ENCODE results near the gene GNAT3.

GNAT3 gene

DNA sequence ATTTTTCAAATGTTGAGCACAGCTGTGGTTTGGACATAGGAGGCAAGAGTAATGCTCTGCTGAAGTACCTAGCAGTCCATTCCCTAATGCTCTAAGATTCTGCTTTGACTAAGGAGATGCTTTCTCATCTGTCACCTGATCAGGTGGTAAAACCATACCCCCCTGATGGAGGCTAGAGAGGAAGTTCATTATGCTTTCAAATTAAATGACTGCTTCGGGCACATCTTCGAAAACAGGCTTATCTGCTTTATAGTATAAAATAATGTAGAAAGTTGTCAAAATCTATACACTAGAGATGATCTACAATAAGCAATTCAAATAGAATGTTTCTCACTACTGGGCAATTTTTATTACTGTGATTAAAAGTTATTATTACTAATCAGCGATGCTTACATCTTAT, at the start of gene GNAT3:
GNAT3 (minus strand) TSS at position 101 of the 400 bp plus-strand sequence. CDS start 138 bp downstream, outside the sequence.
- DNase-seq = no peak

GRCh38 chr7:80558116-80558515, 46.3 kb upstream of the GNAT3 start:
- no peak for DNase-seq

GRCh38 chr7:80552031-80552694, 40.3 kb upstream of the GNAT3 start:
- DNase-seq = no peak

GRCh38 chr7:80550005-80550404, 38.1 kb upstream of the GNAT3 start:
- no peak for DNase-seq

- DNase-seq = no peak
These were observed 37.1 kb upstream of the GNAT3 start for GRCh38 chr7:80548840-80549530.

DNA sequence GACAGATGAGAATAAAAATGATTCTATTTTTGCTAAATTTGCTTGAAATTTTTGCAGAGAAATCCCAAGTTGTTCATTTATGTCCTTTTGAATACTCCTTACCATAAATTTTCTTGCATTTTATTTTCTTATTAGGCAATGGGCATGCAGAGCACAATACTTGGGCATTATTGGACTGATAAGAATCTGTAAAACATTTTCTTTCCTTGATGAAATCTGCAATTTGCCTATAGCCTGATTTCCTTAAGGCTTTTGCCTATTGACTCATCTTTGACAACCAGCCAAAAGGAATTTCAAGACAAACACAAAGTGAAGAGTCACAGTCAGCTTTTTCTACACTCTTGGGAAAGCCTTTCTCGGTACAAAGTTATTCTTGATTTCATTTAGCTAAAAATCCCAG, 30.5 kb upstream of the GNAT3 start:
- DNase-seq = no peak

- no peak for DNase-seq
These were observed 29.0 kb upstream of the GNAT3 start for GRCh38 chr7:80540836-80541235.

- DNase-seq = no peak
These were observed 25.2 kb upstream of the GNAT3 start for GRCh38 chr7:80537091-80537490.

DNA sequence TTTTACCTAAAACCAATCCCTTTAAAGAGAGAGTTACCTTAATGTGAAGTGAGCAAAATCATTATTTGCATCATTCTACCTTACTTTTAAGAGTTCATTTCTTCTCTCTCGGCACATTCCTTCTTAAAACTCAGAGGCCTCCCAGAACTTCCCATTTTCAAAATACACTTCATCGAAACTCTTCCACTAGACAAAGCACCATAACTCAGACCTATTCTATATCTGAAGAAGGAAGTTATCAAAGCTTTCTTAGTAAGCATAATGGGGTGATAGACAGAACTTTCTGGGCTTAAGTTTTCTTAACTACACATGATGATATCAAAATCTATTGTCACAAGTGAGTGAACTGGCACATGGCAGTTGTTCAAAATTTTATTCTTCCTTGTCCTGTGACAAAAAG, 24.6 kb upstream of the GNAT3 start:
- DNase-seq = no peak

DNA sequence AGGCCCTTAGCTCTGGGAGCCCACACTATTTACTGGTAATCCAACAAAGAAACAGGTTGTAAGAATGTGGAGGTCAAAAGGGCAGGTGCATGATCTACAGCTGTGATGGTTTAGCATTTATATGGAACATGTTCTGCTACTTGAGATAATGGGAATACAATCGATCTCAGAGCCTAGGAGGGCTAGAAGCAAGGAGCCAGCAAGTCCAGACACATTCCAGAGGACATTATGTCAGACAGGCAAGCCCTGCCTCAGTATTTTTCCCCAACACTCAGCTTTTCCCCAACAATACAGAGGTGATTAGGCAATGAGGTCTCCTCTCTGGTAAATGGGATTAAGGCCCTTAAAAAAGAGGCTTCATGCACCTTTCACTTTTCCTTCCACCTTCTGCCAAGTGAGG, 21.4 kb upstream of the GNAT3 start:
- no peak for DNase-seq

DNA sequence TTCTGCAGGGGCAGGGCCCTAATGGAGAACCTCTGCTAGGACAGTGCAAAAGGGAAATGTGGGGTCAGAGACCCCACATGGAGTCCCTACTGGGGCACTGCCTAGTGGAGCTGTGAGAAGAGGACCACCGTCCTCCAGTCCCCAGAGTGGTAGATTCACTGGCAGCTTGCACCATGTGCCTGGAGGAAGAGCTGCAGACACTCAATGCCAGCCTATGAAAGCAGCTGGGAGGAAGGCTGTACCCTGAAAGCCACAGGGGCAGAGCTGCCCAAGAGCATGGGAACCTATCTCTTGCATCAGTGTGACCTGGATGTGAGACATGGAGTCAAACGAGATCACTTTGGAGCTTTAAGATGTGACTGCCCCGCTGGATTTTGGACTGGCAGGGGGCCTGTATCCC, 20.3 kb upstream of the GNAT3 start:
- DNase-seq = no peak

- DNase-seq = no peak
These were observed 18.3 kb upstream of the GNAT3 start for GRCh38 chr7:80530136-80530535.

GRCh38 chr7:80529362-80529761, 17.5 kb upstream of the GNAT3 start:
- DNase-seq = no peak

DNA sequence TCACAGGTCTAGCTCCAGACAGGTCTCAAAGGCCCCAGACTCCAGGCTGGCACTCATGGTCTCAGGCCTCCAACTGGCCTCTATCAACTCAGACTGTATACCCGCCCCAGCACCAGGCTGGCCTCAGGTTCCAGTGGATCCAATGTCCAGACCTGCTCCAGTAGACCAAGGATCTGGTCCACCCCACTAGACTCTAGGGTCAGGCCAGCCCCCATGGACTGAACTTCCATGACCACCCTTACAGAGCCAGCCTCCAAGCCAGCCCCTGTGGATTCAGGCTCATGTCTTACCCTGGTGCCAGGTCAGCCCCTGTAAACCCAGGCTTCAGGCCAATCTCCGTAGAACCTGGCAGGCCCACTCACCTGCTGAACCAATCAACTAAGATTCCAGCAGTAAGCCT, 16.8 kb upstream of the GNAT3 start:
- no peak for DNase-seq

DNA sequence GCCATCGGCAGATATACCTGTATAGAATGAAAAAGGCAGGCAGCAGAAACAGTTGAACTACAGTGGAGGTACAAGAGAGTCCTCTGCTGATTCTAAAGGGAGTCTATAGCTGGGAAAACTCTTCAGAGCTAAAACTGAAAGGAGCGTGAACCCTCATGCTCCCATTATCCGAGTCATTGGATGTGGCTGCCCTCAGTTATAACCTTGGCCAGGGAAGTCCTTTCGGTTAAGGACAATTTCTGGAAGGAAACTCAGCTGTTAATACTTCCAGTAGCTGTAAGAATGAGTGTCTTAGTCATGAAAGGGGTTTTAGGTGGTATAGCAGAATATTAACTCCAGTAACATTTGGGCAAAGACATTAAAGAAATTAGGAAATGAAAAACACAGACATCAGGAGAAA, 14.6 kb upstream of the GNAT3 start:
- DNase-seq = no peak

GRCh38 chr7:80524693-80525092, 12.8 kb upstream of the GNAT3 start:
- no peak for DNase-seq

DNA sequence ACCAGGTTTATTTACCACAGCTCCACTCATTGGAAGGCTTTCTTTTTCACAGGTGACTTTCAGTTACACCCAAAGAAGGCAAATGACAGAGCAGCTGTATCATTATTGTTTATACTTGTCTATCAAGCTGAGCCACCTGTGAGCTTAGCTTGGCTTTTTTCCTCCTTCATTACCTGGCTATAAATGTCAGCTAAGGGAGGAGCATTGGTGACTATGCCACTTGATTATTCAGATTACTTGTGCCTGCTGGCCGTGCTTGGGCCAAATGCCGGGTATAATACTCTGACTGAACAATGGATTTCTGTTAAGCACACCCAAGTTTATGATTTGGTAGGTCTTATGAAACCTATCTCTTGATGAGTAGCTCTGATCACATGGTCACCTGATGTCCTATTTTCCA, 9.9 kb upstream of the GNAT3 start:
- peak in 1 of 2 experiments; percentile 40 for DNase-seq

DNA sequence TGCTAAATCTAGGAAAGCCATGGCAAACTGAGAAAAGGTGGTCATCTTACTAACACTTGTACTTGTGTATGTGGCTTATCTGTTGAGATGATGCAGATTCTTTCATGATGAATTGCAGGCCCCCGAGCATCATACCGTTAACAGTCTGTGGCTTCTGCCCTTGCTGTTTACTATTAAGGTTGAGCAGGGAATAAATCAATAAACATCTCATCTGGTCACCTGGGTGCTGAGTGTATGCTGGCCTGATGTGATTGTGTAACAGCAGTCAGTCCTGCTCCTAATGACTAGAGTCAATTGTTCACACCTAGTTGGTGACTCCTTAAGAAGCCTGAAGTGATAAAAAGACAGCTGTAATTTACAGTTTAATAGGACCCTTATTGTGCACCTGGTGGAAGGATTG, 8.3 kb upstream of the GNAT3 start:
- DNase-seq = no peak

DNA sequence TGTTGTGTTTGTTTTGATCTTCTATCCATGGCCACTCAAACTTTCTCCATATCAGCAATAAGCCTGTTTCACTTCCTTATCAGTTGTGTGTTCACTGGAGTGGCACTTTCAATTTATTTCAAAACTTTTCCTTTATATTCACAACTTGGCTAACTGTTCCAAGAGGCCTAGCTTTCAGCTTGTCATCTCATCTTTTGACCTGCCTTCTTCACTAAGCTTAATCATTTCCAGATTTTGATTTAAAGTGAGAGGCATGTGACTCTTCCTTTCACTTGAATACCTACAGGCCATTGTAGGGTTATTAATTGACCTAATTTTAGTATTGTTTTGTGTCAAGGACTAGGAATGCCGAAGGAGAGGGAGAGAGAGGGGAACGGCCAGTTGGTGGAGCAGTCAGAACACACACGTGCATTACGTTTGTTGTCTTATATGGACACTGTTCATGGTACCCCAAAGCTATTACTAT, 5.5 kb upstream of the GNAT3 start:
- DNase-seq = no peak

- no peak for DNase-seq
These were observed 3.4 kb upstream of the GNAT3 start for GRCh38 chr7:80515298-80515697.

- no peak for DNase-seq
These were observed 1.8 kb downstream of the GNAT3 start for GRCh38 chr7:80510021-80510420.

- DNase-seq = no peak
These were observed 3.4 kb downstream of the GNAT3 start for GRCh38 chr7:80508440-80508839.

- no peak for DNase-seq
These were observed 5.9 kb downstream of the GNAT3 start for GRCh38 chr7:80505900-80506500.

GRCh38 chr7:80500325-80500724, 11.5 kb downstream of the GNAT3 start:
- DNase-seq = no peak
